Measurements from ENCODE around the gene RALGPS2. TPM values are rescaled to one million over a fixed set of nuclear protein-coding genes. Genes with fewer than 3 reads are reported as not detected.
A peak's percentile ranks its signal among the peaks of the same experiment; 100 is the strongest.

RALGPS2 gene
- polyA plus RNA-seq, 1 experiment: 27.7 TPM

GRCh38 chr1:178683291-178683690 is 41.8 kb upstream of the RALGPS2 start:
- ChIA-PET CTCF (interaction anchor here (0.7 to 1.5 kb wide), 3 partner anchors 37 to 140 kb away, joined by 3 to 4 read pairs (median 4); no protein-coding TSS in a partner anchor), POLR2A (interaction anchor here (0.6 to 1.1 kb wide), 2 partner anchors 75 to 146 kb away, joined by 3 to 5 read pairs; no protein-coding TSS in a partner anchor)
- Histone ChIP-seq H3K27me3 (ENCODE audit: control insufficient read depth, insufficient read depth, low read length) (no peaks in the 10 kb centered on the region), H3K4me3 (ENCODE audit: low read depth, low read length) (no peak overlapping the region), H3K36me3 (ENCODE audit: control insufficient read depth, insufficient read depth, low read length) (no peaks in the 10 kb centered on the region)
- TF ChIP-seq CTCF (IDR thresholded peaks at IDR 0.05; ENCODE audit: insufficient read depth, low read depth, low read length): no peak
- DNase-seq (ENCODE audit: low read depth): no peak

- ChIA-PET CTCF (interaction anchor here (0.7 kb wide), 2 partner anchors 41 to 147 kb away, joined by 3 read pairs; partner anchors contain the start of gene RALGPS2), POLR2A (interaction anchor here (0.6 to 1.1 kb wide), 3 partner anchors 76 to 681 kb away, joined by 3 to 5 read pairs (median 5); no protein-coding TSS in a partner anchor)
- no peaks in the 10 kb centered on the region for H3K27me3 ChIP-seq (ENCODE audit: control insufficient read depth, insufficient read depth, low read length)
- TF ChIP-seq CTCF (IDR thresholded peaks at IDR 0.05; ENCODE audit: insufficient read depth, low read depth, low read length): no peak
- no peaks in the 10 kb centered on the region for H3K36me3 ChIP-seq (ENCODE audit: control insufficient read depth, insufficient read depth, low read length)
- DNase-seq (ENCODE audit: low read depth): no peak
- no peak overlapping the region for H3K4me3 ChIP-seq (ENCODE audit: low read depth, low read length)
These were observed 40.9 kb upstream of the RALGPS2 start for GRCh38 chr1:178684111-178684510.

- POLR2A ChIA-PET: interaction anchor here (0.6 to 1.1 kb wide), 3 partner anchors 76 to 681 kb away, joined by 3 to 5 read pairs (median 5); no protein-coding TSS in a partner anchor
These were observed 40.5 kb upstream of the RALGPS2 start for GRCh38 chr1:178684542-178685000.

GRCh38 chr1:178686407-178686806 is 38.6 kb upstream of the RALGPS2 start:
- ChIA-PET CTCF (interaction anchor here (1.2 kb wide), 1 partner anchor 16 kb away, joined by 3 read pairs; no protein-coding TSS in a partner anchor), POLR2A (no interaction called here)
- Histone ChIP-seq H3K4me3 (ENCODE audit: low read depth, low read length) (no peak overlapping the region), H3K27me3 (ENCODE audit: control insufficient read depth, insufficient read depth, low read length) (no peaks in the 10 kb centered on the region), H3K36me3 (ENCODE audit: control insufficient read depth, insufficient read depth, low read length) (no peaks in the 10 kb centered on the region)
- no peak for TF ChIP-seq CTCF (IDR thresholded peaks at IDR 0.05; ENCODE audit: insufficient read depth, low read depth, low read length)
- DNase-seq (ENCODE audit: low read depth): no peak

More at GRCh38 chr1:178684542-178685000, 40.5 kb upstream of the RALGPS2 start:
- no peak for TF ChIP-seq CTCF (IDR thresholded peaks at IDR 0.05; ENCODE audit: insufficient read depth, low read depth, low read length)
- no peaks in the 10 kb centered on the region for H3K36me3 ChIP-seq (ENCODE audit: control insufficient read depth, insufficient read depth, low read length)
- no peaks in the 10 kb centered on the region for H3K27me3 ChIP-seq (ENCODE audit: control insufficient read depth, insufficient read depth, low read length)
- CTCF ChIA-PET: interaction anchor here (0.7 kb wide), 2 partner anchors 40 to 148 kb away, joined by 3 read pairs; partner anchors contain the start of gene RALGPS2
- DNase-seq (ENCODE audit: low read depth): peak; percentile 92
- no peak overlapping the region for H3K4me3 ChIP-seq (ENCODE audit: low read depth, low read length)

- DNase-seq (ENCODE audit: low read depth): no peak
These were observed 36.8 kb upstream of the RALGPS2 start for GRCh38 chr1:178688244-178688643.

More at GRCh38 chr1:178688244-178688643, 36.8 kb upstream of the RALGPS2 start:
- TF ChIP-seq CTCF (IDR thresholded peaks at IDR 0.05; ENCODE audit: insufficient read depth, low read depth, low read length): no peak
- Histone ChIP-seq H3K36me3 (ENCODE audit: control insufficient read depth, insufficient read depth, low read length) (no peaks in the 10 kb centered on the region), H3K27me3 (ENCODE audit: control insufficient read depth, insufficient read depth, low read length) (no peaks in the 10 kb centered on the region), H3K4me3 (ENCODE audit: low read depth, low read length) (no peak overlapping the region)
- POLR2A ChIA-PET: no interaction called here
- CTCF ChIA-PET: no interaction called here
